ENCODE measurements around the gene AGAP1.

DNA sequence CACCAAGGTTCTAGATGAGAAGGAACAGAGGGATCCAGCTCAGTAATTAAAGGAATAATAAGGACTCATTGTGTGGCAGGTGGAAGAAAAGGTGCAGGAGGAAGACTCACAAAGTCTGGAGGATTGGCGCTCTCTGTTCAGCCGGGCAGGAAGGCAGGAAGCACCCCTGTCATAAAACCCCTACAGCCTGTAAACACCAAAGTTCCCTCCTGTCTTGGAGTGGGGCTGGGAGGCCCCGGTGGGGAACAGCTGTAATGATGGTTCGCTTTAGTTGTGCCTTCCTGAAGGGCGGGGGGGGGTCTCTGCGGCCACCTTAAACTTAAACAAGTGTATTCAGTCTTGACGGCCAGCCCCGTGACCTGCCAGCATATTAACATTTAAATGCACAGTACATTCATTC, 590.1 kb downstream of the AGAP1 start:
- no peak for TF ChIP-seq CTCF (IDR thresholded peaks at IDR 0.05)
- TF ChIP-seq POLR2A (IDR thresholded peaks at IDR 0.05), result no peak
